Suprapubic skin (tissue), 4 donors: ENCODE measurements around the gene RGL3.

Experiments
- EP300 ChIP-seq: sonication (generic); formaldehyde crosslinking; IDR thresholded peaks from one replicate; pipeline ENCODE4 v1.6.1; 2017; ENCODE audit warnings: antibody characterized with exemption
- POLR2A ChIP-seq, 2 donors: fragments of 450-650 bp; IDR thresholded peaks; one replicate each; pipeline ENCODE4 v1.6.1; 2017; ENCODE audit warnings: antibody characterized with exemption in 2 of 2, mild to moderate bottlenecking in 2 of 2, moderate library complexity in 2 of 2
- POLR2AphosphoS5 ChIP-seq, 3 donors: sonication (generic); formaldehyde crosslinking; IDR thresholded peaks; one replicate each; pipeline ENCODE4 v1.6.1; 2017; ENCODE audit warnings: antibody characterized with exemption in 3 of 3
- TF ChIP-seq, protein P1 (sequence below), 2 donors: fragments of 200-600 bp in 1 of 2; fragments of 450-650 bp in 1 of 2; sonication (generic) in 1 of 2; IDR thresholded peaks; one replicate each; pipeline ENCODE4 v1.5.1; 2016 to 2019; ENCODE audit warnings: antibody characterized with exemption in 2 of 2, mild to moderate bottlenecking in 1 of 2, moderate library complexity in 1 of 2

DNA sequence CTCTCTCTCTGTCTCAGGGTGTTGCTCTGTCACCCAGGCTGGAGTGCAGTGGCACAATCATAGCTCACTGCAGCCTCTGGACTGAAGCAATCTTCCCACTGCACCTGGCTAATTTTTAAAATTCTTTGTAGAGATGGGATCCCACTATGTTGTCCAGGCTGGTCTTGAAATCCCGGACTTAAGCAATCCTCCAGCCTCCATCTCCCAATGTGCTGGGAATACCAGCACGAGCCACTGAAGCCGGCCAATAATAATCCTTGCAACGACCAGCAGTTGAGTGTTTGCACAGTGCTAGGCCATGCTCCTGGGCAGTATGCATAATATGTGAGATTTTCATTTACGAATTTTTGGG lies 34.4 kb downstream of the RGL3 start:
- TF ChIP-seq POLR2AphosphoS5 (IDR thresholded peaks at IDR 0.05) = no peak
- TF ChIP-seq, protein P1, sequence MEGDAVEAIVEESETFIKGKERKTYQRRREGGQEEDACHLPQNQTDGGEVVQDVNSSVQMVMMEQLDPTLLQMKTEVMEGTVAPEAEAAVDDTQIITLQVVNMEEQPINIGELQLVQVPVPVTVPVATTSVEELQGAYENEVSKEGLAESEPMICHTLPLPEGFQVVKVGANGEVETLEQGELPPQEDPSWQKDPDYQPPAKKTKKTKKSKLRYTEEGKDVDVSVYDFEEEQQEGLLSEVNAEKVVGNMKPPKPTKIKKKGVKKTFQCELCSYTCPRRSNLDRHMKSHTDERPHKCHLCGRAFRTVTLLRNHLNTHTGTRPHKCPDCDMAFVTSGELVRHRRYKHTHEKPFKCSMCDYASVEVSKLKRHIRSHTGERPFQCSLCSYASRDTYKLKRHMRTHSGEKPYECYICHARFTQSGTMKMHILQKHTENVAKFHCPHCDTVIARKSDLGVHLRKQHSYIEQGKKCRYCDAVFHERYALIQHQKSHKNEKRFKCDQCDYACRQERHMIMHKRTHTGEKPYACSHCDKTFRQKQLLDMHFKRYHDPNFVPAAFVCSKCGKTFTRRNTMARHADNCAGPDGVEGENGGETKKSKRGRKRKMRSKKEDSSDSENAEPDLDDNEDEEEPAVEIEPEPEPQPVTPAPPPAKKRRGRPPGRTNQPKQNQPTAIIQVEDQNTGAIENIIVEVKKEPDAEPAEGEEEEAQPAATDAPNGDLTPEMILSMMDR (IDR thresholded peaks at IDR 0.05) = no peak
- TF ChIP-seq POLR2A (IDR thresholded peaks at IDR 0.05) = no peak
- TF ChIP-seq EP300 = no peak
